ENCODE data around the gene CCDC69.
"Not testable (repeated sequence)": the region's sequence is repeated elsewhere in the genome, so short reads cannot be mapped to it uniquely, and the experiment has no call there.

The CCDC69 gene

DNA sequence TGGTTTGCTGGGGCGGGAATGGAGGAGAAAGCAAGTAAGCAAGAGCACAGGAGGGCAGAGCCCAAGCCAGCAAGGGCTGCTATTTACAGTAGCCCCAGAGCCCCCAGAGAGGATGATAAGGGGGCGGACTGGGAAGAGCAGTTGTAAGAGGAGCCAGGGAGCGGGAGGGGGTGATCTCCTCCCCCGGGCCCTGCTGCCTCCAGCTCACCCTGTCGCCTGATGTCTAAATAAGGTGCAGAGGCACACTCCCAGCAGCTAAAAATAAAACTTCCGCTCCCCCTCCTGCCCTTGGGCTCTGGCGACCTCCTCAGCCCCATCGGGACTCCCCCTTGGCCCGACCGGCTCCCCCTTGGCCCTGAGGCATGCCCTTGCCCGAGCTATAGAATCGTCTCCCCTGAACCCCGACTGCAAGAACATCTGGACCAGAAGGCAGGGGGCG is 14.4 kb upstream of the CCDC69 start:
- Histone ChIP-seq H2BK5ac (ENCODE audit: low read length) (no peak overlapping the region), H3K14ac (ENCODE audit: low read length) (no peak overlapping the region), H3K27ac (replicated peaks; ENCODE audit: low read length) (no peak overlapping the region), H3K36me3 (replicated peaks in 1 of 2; ENCODE audit: control insufficient read depth in 2 of 2, insufficient read depth in 2 of 2, low read length in 2 of 2) (no peaks in the 10 kb centered on the region), H2AFZ (ENCODE audit: low read length) (peak overlapping the region; percentile 59), H2AK5ac (ENCODE audit: low read depth, low read length) (no peak overlapping the region), H3K4ac (ENCODE audit: low read length) (no peak overlapping the region), H3K4me3 (ENCODE audit: low read length in 2 of 2) (no peak overlapping the region), H3K9me3 (replicated peaks in 1 of 2; ENCODE audit: control insufficient read depth in 2 of 2, insufficient read depth in 1 of 2, low read depth in 1 of 2, low read length in 2 of 2) (no peaks in the 10 kb centered on the region), H2BK15ac (ENCODE audit: low read length) (no peak overlapping the region), H3K23ac (ENCODE audit: low read depth, low read length, poor library complexity) (no peak overlapping the region), H3K4me2 (ENCODE audit: insufficient read depth, low read length, poor library complexity, severe bottlenecking) (no peak overlapping the region), H2BK120ac (ENCODE audit: low read depth, low read length) (no peak overlapping the region), H4K8ac (ENCODE audit: low read depth, low read length) (no peak overlapping the region), H3K4me1 (ENCODE audit: control insufficient read depth in 2 of 2, insufficient read depth in 1 of 2, low read depth in 1 of 2, low read length in 2 of 2) (no peaks in the 10 kb centered on the region), H4K91ac (ENCODE audit: low read depth, low read length, poor library complexity) (no peak overlapping the region), H3K9ac (ENCODE audit: low read depth, low read length, poor library complexity) (no peak overlapping the region), H3K18ac (ENCODE audit: low read length) (no peak overlapping the region), H2BK12ac (ENCODE audit: low read length) (no peak overlapping the region), H3K79me1 (ENCODE audit: low read depth, low read length) (no peaks in the 10 kb centered on the region), H3K27me3 (ENCODE audit: control insufficient read depth in 3 of 3, insufficient read depth in 3 of 3, low read depth in 1 of 3, low read length in 3 of 3) (peaks cover 0 to 18% (median 0%) of the 10 kb centered on the region in 3 experiments)
- WGBS, 2 donors (ENCODE audit: extremely low coverage in 2 of 2, insufficient read length in 2 of 2, insufficient replicate concordance in 1 of 2), result no CpG with 5 or more reads among the region's 14 CpGs
- DNase-seq (ENCODE audit: low spot score), result no peak

DNA sequence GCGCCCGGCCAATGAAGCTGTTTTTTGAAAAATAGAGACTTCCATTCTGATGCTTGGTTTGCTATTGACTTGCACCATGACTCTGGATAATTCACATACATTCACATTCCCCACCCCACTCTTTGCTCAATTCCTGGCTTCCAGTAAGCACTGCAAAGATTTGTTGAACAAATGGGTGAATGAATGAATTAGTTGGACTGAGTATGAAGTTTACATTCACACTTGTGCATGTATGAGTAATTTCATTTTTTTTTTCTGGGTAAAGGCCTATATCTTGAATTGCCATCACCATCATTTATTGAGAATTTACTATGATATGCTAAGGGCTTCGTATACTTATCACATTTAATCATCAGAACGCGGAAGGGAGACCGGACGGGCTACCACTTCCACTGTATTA is 13.8 kb upstream of the CCDC69 start:
- Histone ChIP-seq H4K91ac (ENCODE audit: low read depth, low read length, poor library complexity) (no peak overlapping the region), H4K8ac (ENCODE audit: low read depth, low read length) (no peak overlapping the region), H3K79me1 (ENCODE audit: low read depth, low read length) (no peaks in the 10 kb centered on the region), H3K4ac (ENCODE audit: low read length) (no peak overlapping the region), H3K14ac (ENCODE audit: low read length) (no peak overlapping the region), H2BK15ac (ENCODE audit: low read length) (no peak overlapping the region), H2AK5ac (ENCODE audit: low read depth, low read length) (no peak overlapping the region), H3K36me3 (replicated peaks in 1 of 2; ENCODE audit: control insufficient read depth in 2 of 2, insufficient read depth in 2 of 2, low read length in 2 of 2) (no peaks in the 10 kb centered on the region), H2AFZ (ENCODE audit: low read length) (no peak overlapping the region), H2BK5ac (ENCODE audit: low read length) (no peak overlapping the region), H3K18ac (ENCODE audit: low read length) (no peak overlapping the region), H3K4me1 (ENCODE audit: control insufficient read depth in 2 of 2, insufficient read depth in 1 of 2, low read depth in 1 of 2, low read length in 2 of 2) (no peaks in the 10 kb centered on the region), H2BK12ac (ENCODE audit: low read length) (no peak overlapping the region), H3K27ac (replicated peaks; ENCODE audit: low read length) (no peak overlapping the region), H3K27me3 (ENCODE audit: control insufficient read depth in 3 of 3, insufficient read depth in 3 of 3, low read depth in 1 of 3, low read length in 3 of 3) (peaks cover 0 to 22% (median 0%) of the 10 kb centered on the region in 3 experiments), H3K23ac (ENCODE audit: low read depth, low read length, poor library complexity) (no peak overlapping the region), H3K4me2 (ENCODE audit: insufficient read depth, low read length, poor library complexity, severe bottlenecking) (no peak overlapping the region), H3K4me3 (ENCODE audit: low read length in 2 of 2) (no peak overlapping the region), H3K9me3 (replicated peaks in 1 of 2; ENCODE audit: control insufficient read depth in 2 of 2, insufficient read depth in 1 of 2, low read depth in 1 of 2, low read length in 2 of 2) (no peaks in the 10 kb centered on the region), H2BK120ac (ENCODE audit: low read depth, low read length) (no peak overlapping the region), H3K9ac (ENCODE audit: low read depth, low read length, poor library complexity) (no peak overlapping the region)
- no peak for DNase-seq (ENCODE audit: low spot score)
- no CpG with 5 or more reads among the region's 7 CpGs for WGBS, 2 donors (ENCODE audit: extremely low coverage in 2 of 2, insufficient read length in 2 of 2, insufficient replicate concordance in 1 of 2)

DNA sequence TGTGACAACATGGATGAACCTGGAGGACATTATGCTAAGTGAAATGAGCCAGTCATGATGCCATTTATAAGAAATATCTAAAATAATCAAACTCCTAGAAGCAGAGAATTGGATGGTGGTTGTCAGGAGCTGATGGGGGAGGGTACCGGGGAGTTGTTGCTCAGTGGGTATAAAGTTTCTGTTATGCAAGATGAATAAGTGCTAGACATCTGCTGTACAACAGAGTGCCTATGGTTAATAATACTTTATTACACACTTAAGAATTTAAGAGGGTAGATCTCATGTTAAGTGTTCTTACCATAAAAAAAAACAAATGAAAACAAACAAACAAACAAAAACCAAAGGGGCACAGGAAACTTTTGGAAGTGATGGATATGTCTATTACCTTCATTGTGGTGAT is 13.0 kb upstream of the CCDC69 start:
- H2BK15ac ChIP-seq (ENCODE audit: low read length), result no peak overlapping the region
- no peak overlapping the region for H3K4me2 ChIP-seq (ENCODE audit: insufficient read depth, low read length, poor library complexity, severe bottlenecking)
- no peak overlapping the region for H4K8ac ChIP-seq (ENCODE audit: low read depth, low read length)
- no peaks in the 10 kb centered on the region for H3K9me3 ChIP-seq (replicated peaks in 1 of 2; ENCODE audit: control insufficient read depth in 2 of 2, insufficient read depth in 1 of 2, low read depth in 1 of 2, low read length in 2 of 2)
- WGBS, 2 donors (ENCODE audit: extremely low coverage in 2 of 2, insufficient read length in 2 of 2, insufficient replicate concordance in 1 of 2), result no CpG with 5 or more reads among the region's 1 CpG
- no peaks in the 10 kb centered on the region for H3K36me3 ChIP-seq (replicated peaks in 1 of 2; ENCODE audit: control insufficient read depth in 2 of 2, insufficient read depth in 2 of 2, low read length in 2 of 2)
- peaks cover 0 to 22% (median 0%) of the 10 kb centered on the region in 3 experiments for H3K27me3 ChIP-seq (ENCODE audit: control insufficient read depth in 3 of 3, insufficient read depth in 3 of 3, low read depth in 1 of 3, low read length in 3 of 3)
- no peak overlapping the region for H3K9ac ChIP-seq (ENCODE audit: low read depth, low read length, poor library complexity)
- no peak overlapping the region for H2AFZ ChIP-seq (ENCODE audit: low read length)
- no peak overlapping the region for H4K91ac ChIP-seq (ENCODE audit: low read depth, low read length, poor library complexity)
- no peak for DNase-seq (ENCODE audit: low spot score)
- no peak overlapping the region for H2AK5ac ChIP-seq (ENCODE audit: low read depth, low read length)
- no peak overlapping the region for H2BK12ac ChIP-seq (ENCODE audit: low read length)
- no peak overlapping the region for H3K4ac ChIP-seq (ENCODE audit: low read length)
- H3K23ac ChIP-seq (ENCODE audit: low read depth, low read length, poor library complexity), result no peak overlapping the region
- H2BK5ac ChIP-seq (ENCODE audit: low read length), result no peak overlapping the region
- H3K79me1 ChIP-seq (ENCODE audit: low read depth, low read length), result no peaks in the 10 kb centered on the region
- H3K4me1 ChIP-seq (ENCODE audit: control insufficient read depth in 2 of 2, insufficient read depth in 1 of 2, low read depth in 1 of 2, low read length in 2 of 2), result no peaks in the 10 kb centered on the region
- no peak overlapping the region for H3K18ac ChIP-seq (ENCODE audit: low read length)
- no peak overlapping the region for H3K27ac ChIP-seq (replicated peaks; ENCODE audit: low read length)
- no peak overlapping the region for H3K4me3 ChIP-seq (ENCODE audit: low read length in 2 of 2)
- H2BK120ac ChIP-seq (ENCODE audit: low read depth, low read length), result no peak overlapping the region
- no peak overlapping the region for H3K14ac ChIP-seq (ENCODE audit: low read length)

GRCh38 chr5:151235239-151235571 is 11.3 kb upstream of the CCDC69 start:
- H3K4me3 ChIP-seq (ENCODE audit: low read length in 2 of 2); H4K8ac ChIP-seq (ENCODE audit: low read depth, low read length); H2BK120ac ChIP-seq (ENCODE audit: low read depth, low read length); H3K4me2 ChIP-seq (ENCODE audit: insufficient read depth, low read length, poor library complexity, severe bottlenecking); H3K36me3 ChIP-seq (replicated peaks in 1 of 2; ENCODE audit: control insufficient read depth in 2 of 2, insufficient read depth in 2 of 2, low read length in 2 of 2); H2BK15ac ChIP-seq (ENCODE audit: low read length); H3K9ac ChIP-seq (ENCODE audit: low read depth, low read length, poor library complexity); H4K91ac ChIP-seq (ENCODE audit: low read depth, low read length, poor library complexity); H3K27ac ChIP-seq (replicated peaks; ENCODE audit: low read length); H2AK5ac ChIP-seq (ENCODE audit: low read depth, low read length); H2BK5ac ChIP-seq (ENCODE audit: low read length); H3K23ac ChIP-seq (ENCODE audit: low read depth, low read length, poor library complexity); H3K9me3 ChIP-seq (replicated peaks in 1 of 2; ENCODE audit: control insufficient read depth in 2 of 2, insufficient read depth in 1 of 2, low read depth in 1 of 2, low read length in 2 of 2); H2BK12ac ChIP-seq (ENCODE audit: low read length); H3K4me1 ChIP-seq (ENCODE audit: control insufficient read depth in 2 of 2, insufficient read depth in 1 of 2, low read depth in 1 of 2, low read length in 2 of 2); H3K79me1 ChIP-seq (ENCODE audit: low read depth, low read length); H3K14ac ChIP-seq (ENCODE audit: low read length); DNase-seq (ENCODE audit: low spot score); H2AFZ ChIP-seq (ENCODE audit: low read length); H3K18ac ChIP-seq (ENCODE audit: low read length); H3K4ac ChIP-seq (ENCODE audit: low read length): not testable (repeated sequence)
- H3K27me3 ChIP-seq (ENCODE audit: control insufficient read depth in 3 of 3, insufficient read depth in 3 of 3, low read depth in 1 of 3, low read length in 3 of 3), result peaks cover 0 to 25% (median 0%) of the 10 kb centered on the region in 3 experiments
- WGBS, 2 donors (ENCODE audit: extremely low coverage in 2 of 2, insufficient read length in 2 of 2, insufficient replicate concordance in 1 of 2), result no CpG with 5 or more reads among the region's 6 CpGs

Measured in neuronal stem cell (in vitro differentiated cells).